Measurements from ENCODE around the gene RNF123. TPM values are rescaled to one million over a fixed set of nuclear protein-coding genes. Genes with fewer than 3 reads are reported as not detected.

Gene RNF123
- total RNA-seq, 1 experiment from 2014 or later, result 40.6 TPM

DNA sequence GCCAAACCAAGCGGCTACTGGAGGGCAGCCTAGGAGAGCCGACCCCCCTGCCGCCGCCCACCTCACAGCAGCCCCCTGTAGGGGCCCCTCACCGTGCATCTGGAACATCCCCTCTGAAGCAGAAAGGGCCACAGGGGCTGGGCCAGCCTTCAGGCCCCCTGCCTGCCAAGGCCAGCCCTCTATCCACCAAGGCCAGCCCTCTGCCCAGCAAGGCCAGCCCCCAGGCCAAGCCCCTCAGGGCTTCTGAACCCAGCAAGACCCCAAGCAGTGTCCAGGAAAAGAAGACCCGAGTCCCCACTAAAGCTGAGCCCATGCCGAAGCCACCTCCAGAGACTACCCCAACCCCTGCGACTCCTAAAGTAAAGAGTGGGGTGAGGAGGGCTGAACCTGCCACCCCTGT, 38.7 kb upstream of the RNF123 start:
- H2BK20ac ChIP-seq (ENCODE audit: low read depth, low read length, poor library complexity, severe bottlenecking), result no peak overlapping the region
- no peaks in the 10 kb centered on the region for H3K79me2 ChIP-seq (ENCODE audit: insufficient read depth, low read length)
- H4K20me1 ChIP-seq (ENCODE audit: control insufficient read depth, insufficient read depth, insufficient read length), result no peaks in the 10 kb centered on the region
- no peaks in the 10 kb centered on the region for H3K9me3 Mint-ChIP-seq
- no peak overlapping the region for H2AFZ ChIP-seq (ENCODE audit: low read length)
- H4K91ac ChIP-seq (ENCODE audit: insufficient read length, low read depth, low read length), result no peak overlapping the region
- H2BK5ac ChIP-seq (ENCODE audit: insufficient read length, low read length), result no peak overlapping the region
- DNase-seq, result no peak
- H3K27me3 Mint-ChIP-seq (ENCODE audit: low read depth), result no peaks in the 10 kb centered on the region
- no peak overlapping the region for H3K4ac ChIP-seq (ENCODE audit: low read depth, low read length)
- H3K56ac ChIP-seq (ENCODE audit: insufficient read length, low read depth, low read length), result no peak overlapping the region
- H3K79me1 ChIP-seq (ENCODE audit: insufficient read depth, low read depth, low read length, poor library complexity, severe bottlenecking), result no peaks in the 10 kb centered on the region
- H4K5ac ChIP-seq (ENCODE audit: insufficient read length, low read depth, low read length), result no peak overlapping the region
- TF ChIP-seq, protein P1, sequence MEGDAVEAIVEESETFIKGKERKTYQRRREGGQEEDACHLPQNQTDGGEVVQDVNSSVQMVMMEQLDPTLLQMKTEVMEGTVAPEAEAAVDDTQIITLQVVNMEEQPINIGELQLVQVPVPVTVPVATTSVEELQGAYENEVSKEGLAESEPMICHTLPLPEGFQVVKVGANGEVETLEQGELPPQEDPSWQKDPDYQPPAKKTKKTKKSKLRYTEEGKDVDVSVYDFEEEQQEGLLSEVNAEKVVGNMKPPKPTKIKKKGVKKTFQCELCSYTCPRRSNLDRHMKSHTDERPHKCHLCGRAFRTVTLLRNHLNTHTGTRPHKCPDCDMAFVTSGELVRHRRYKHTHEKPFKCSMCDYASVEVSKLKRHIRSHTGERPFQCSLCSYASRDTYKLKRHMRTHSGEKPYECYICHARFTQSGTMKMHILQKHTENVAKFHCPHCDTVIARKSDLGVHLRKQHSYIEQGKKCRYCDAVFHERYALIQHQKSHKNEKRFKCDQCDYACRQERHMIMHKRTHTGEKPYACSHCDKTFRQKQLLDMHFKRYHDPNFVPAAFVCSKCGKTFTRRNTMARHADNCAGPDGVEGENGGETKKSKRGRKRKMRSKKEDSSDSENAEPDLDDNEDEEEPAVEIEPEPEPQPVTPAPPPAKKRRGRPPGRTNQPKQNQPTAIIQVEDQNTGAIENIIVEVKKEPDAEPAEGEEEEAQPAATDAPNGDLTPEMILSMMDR (conservative IDR thresholded peaks at IDR 0.05), result no peak
- no peak overlapping the region for H2BK120ac ChIP-seq (ENCODE audit: low read depth, low read length, poor library complexity, severe bottlenecking)
- no peaks in the 10 kb centered on the region for H3K23me2 ChIP-seq (ENCODE audit: insufficient read length, low read depth, low read length, poor library complexity, severe bottlenecking)
- no peak overlapping the region for H3T11ph ChIP-seq (ENCODE audit: low read length)
- H3K27me3 ChIP-seq (ENCODE audit: insufficient read depth, low read length), result no peaks in the 10 kb centered on the region
- no peak overlapping the region for H2BK12ac ChIP-seq (ENCODE audit: insufficient read length, low read depth, low read length)
- H3K27ac Mint-ChIP-seq, result no peak overlapping the region
- no peak overlapping the region for H2AK5ac ChIP-seq (ENCODE audit: insufficient read length, low read length)
- no peak overlapping the region for H3K23ac ChIP-seq (ENCODE audit: insufficient read length, low read depth, low read length)
- no peak overlapping the region for H4K8ac ChIP-seq (replicated peaks; ENCODE audit: insufficient read length, low read depth, low read length)
- no peak overlapping the region for H3K14ac ChIP-seq (ENCODE audit: insufficient read depth, low read length)
- no peak overlapping the region for H3K9ac ChIP-seq (ENCODE audit: extremely low read depth, insufficient read length, low read length)
- no peaks in the 10 kb centered on the region for H3K4me1 Mint-ChIP-seq
- H3K36me3 Mint-ChIP-seq (ENCODE audit: insufficient read depth in 1 of 3, low read depth in 3 of 3), result no peaks in the 10 kb centered on the region; a peak in 1 of 7 replicates
- no peak overlapping the region for H3K27ac ChIP-seq (ENCODE audit: insufficient read length, low read depth, low read length)
- no peaks in the 10 kb centered on the region for H3K4me1 ChIP-seq (ENCODE audit: insufficient read depth, low read length)
- no peak overlapping the region for H3K4me3 Mint-ChIP-seq
- H3K9me3 ChIP-seq (ENCODE audit: control insufficient read depth, low read depth, low read length), result no peaks in the 10 kb centered on the region
- H3K18ac ChIP-seq (ENCODE audit: insufficient read length, low read depth, low read length), result no peak overlapping the region
- no peak overlapping the region for H3K4me2 ChIP-seq (ENCODE audit: insufficient read depth, insufficient read length, low read length)
- WGBS (ENCODE audit: extremely low coverage, insufficient read length, low lambda C conversion rate), result no CpG with 5 or more reads among the region's 8 CpGs
- H2BK15ac ChIP-seq (ENCODE audit: low read depth, low read length), result no peak overlapping the region

Measured in H9 (cell line).